ENCODE data around the gene TMEM9.

The TMEM9 gene

GRCh38 chr1:201126463-201126831 is 27.8 kb downstream of the TMEM9 start:
- DNase-seq = no peak

GRCh38 chr1:201125800-201126199 is 28.5 kb downstream of the TMEM9 start:
- DNase-seq = no peak

- DNase-seq = peak; percentile 91
These were observed 29.3 kb downstream of the TMEM9 start for GRCh38 chr1:201125019-201125418.

GRCh38 chr1:201123866-201124265 is 30.4 kb downstream of the TMEM9 start:
- peak; percentile 46 for DNase-seq

- no peak for DNase-seq
These were observed 31.8 kb downstream of the TMEM9 start for GRCh38 chr1:201122321-201122957.

- DNase-seq = peak; percentile 74
These were observed 34.8 kb downstream of the TMEM9 start for GRCh38 chr1:201119206-201120197.

- DNase-seq = no peak
These were observed 38.2 kb downstream of the TMEM9 start for GRCh38 chr1:201116091-201116490.

GRCh38 chr1:201115390-201115937 is 38.8 kb downstream of the TMEM9 start:
- no peak for DNase-seq

- peak; percentile 99 for DNase-seq
These were observed 39.8 kb downstream of the TMEM9 start for GRCh38 chr1:201114245-201115131.

GRCh38 chr1:201113451-201114244 is 40.6 kb downstream of the TMEM9 start:
- DNase-seq = no peak

- no peak for DNase-seq
These were observed 41.3 kb downstream of the TMEM9 start for GRCh38 chr1:201112926-201113325.

GRCh38 chr1:201112173-201112731 is 42.0 kb downstream of the TMEM9 start, which contains the start of gene CACNA1S:
Gene CACNA1S, minus strand, starts transcription at chr1:201112426. Its CDS starts 87 bp downstream, at chr1:201112339.
- no peak for DNase-seq

GRCh38 chr1:201111672-201112071 is 42.6 kb downstream of the TMEM9 start:
- DNase-seq = no peak

- no peak for DNase-seq
These were observed 43.1 kb downstream of the TMEM9 start for GRCh38 chr1:201111156-201111555.

GRCh38 chr1:201110616-201111015 is 43.7 kb downstream of the TMEM9 start:
- no peak for DNase-seq

GRCh38 chr1:201110138-201110537 is 44.1 kb downstream of the TMEM9 start:
- DNase-seq = no peak

- no peak for DNase-seq
These were observed 44.6 kb downstream of the TMEM9 start for GRCh38 chr1:201109651-201110050.

- peak; percentile 34 for DNase-seq
These were observed 45.7 kb downstream of the TMEM9 start for GRCh38 chr1:201108614-201109013.

- DNase-seq = no peak
These were observed 48.6 kb downstream of the TMEM9 start for GRCh38 chr1:201105688-201106087.

GRCh38 chr1:201104141-201104540 is 50.1 kb downstream of the TMEM9 start:
- no peak for DNase-seq

- no peak for DNase-seq
These were observed 50.6 kb downstream of the TMEM9 start for GRCh38 chr1:201103666-201104065.
